ENCODE data around the gene KANTR. TPM values are rescaled to one million over a fixed set of nuclear protein-coding genes. Genes with fewer than 3 reads are reported as not detected.

Gene KANTR
- total and polyA plus RNA-seq, 12 donors: 2.1 to 12.6 (median 7.0) TPM

Other genes with a start within 250 kb of the KANTR start
- not detected for gene XAGE3, start 226.1 kb upstream of the KANTR start, total RNA-seq
- gene XAGE3, start 226.1 kb upstream of the KANTR start, polyA plus RNA-seq: not detected
- gene FAM156B, start 196.8 kb upstream of the KANTR start, total RNA-seq: 10 to 100 TPM in 1 of 10 donors, 1 to 10 TPM in 9; 4.3 to 10.3 (median 6.8) TPM
- gene FAM156B, start 196.8 kb upstream of the KANTR start, polyA plus RNA-seq: 10 to 100 TPM; 15.0 to 41.4 TPM
- gene FAM156A, start 135.6 kb upstream of the KANTR start, total RNA-seq: 1 to 10 TPM; 5.5 to 9.4 (median 7.1) TPM
- gene FAM156A, start 135.6 kb upstream of the KANTR start, polyA plus RNA-seq: 10 to 100 TPM; 11.9 to 12.4 TPM
- 1 to 10 TPM in 3 of 10 donors, under 1 TPM in 7; 0.54 to 2.5 (median 0.73) TPM for gene GPR173, start 45.4 kb upstream of the KANTR start, total RNA-seq
- under 1 TPM; 0.70 to 0.95 TPM for gene GPR173, start 45.4 kb upstream of the KANTR start, polyA plus RNA-seq
- gene TSPYL2, start 11.8 kb upstream of the KANTR start, total RNA-seq: 10 to 100 TPM; 17.2 to 48.8 (median 25.5) TPM
- 100 to 1,000 TPM in 1 of 2 donors, 10 to 100 TPM in 1; 54.4 to 136 TPM for gene TSPYL2, start 11.8 kb upstream of the KANTR start, polyA plus RNA-seq
- gene KDM5C, start 131.1 kb downstream of the KANTR start, total RNA-seq: 10 to 100 TPM; 26.0 to 56.1 (median 34.5) TPM
- 10 to 100 TPM; 16.4 to 26.0 TPM for gene KDM5C, start 131.1 kb downstream of the KANTR start, polyA plus RNA-seq
- 10 to 100 TPM in 6 of 10 donors, 1 to 10 TPM in 4; 8.6 to 13.3 (median 10.7) TPM for gene IQSEC2, start 187.4 kb downstream of the KANTR start, total RNA-seq
- gene IQSEC2, start 187.4 kb downstream of the KANTR start, polyA plus RNA-seq: 10 to 100 TPM in 1 of 2 donors, 1 to 10 TPM in 1; 7.9 to 19.4 TPM

Data from heart right ventricle (tissue), 12 donors.